GM12878 (cell line): Measurements from ENCODE around the gene NUDT6.

Experiments used
- CTCF ChIP-seq, 3 experiments: IDR thresholded peaks in 2 of 3; conservative IDR thresholded peaks in 1 of 3; 2 replicates each; pipeline ENCODE4 v1.5.1; 2011; ENCODE audit warnings: low read depth in 3 of 3, low read length in 3 of 3, mild to moderate bottlenecking in 3 of 3, control low read depth in 2 of 3, moderate library complexity in 2 of 3, inconsistent platforms in 1 of 3, mixed read lengths in 1 of 3; ENCODE audit not compliant: control insufficient read depth in 2 of 3, insufficient read depth in 1 of 3; ENCODE audit errors: extremely low read depth in 1 of 3
- EP300 ChIP-seq, 2 experiments: fragments of 150-350 bp in 1 of 2; IDR thresholded peaks; 2 replicates each; pipeline ENCODE4 v1.6.1; 2011 to 2012; ENCODE audit warnings: low read depth in 2 of 2, low read length in 2 of 2, borderline replicate concordance in 1 of 2, improper control_type of control experiment in 1 of 2, inconsistent platforms in 1 of 2; ENCODE audit not compliant: control insufficient read depth in 1 of 2
- MXI1 ChIP-seq: fragments of 150-350 bp; IDR thresholded peaks from 2 replicates; pipeline ENCODE4 v1.6.1; 2011; ENCODE audit warnings: low read depth, mild to moderate bottlenecking, inconsistent platforms, low read length, improper control_type of control experiment
- POLR2A ChIP-seq: IDR thresholded peaks from 2 replicates; pipeline ENCODE4 v1.6.1; 2011; ENCODE audit warnings: low read depth, mild to moderate bottlenecking, low read length
- POLR2AphosphoS2 ChIP-seq: IDR thresholded peaks from 2 replicates; pipeline ENCODE4 v1.6.1; 2011; ENCODE audit warnings: low read depth, mild to moderate bottlenecking, low read length, improper control_type of control experiment, moderate library complexity
- TARDBP ChIP-seq: IDR thresholded peaks from 2 replicates; pipeline ENCODE4 v1.6.1; 2016; ENCODE audit warnings: borderline replicate concordance
- ZZZ3 ChIP-seq: IDR thresholded peaks from 2 replicates; pipeline ENCODE4 v1.6.1; 2011; ENCODE audit warnings: low read depth; ENCODE audit not compliant: control insufficient read depth, insufficient read length
- TF ChIP-seq, protein P1 (sequence below): IDR thresholded peaks from 2 replicates; pipeline ENCODE4 v1.6.1; 2012; ENCODE audit warnings: mild to moderate bottlenecking, low read depth, low read length

GRCh38 chr4:122879001-122879400 is 43.4 kb downstream of the NUDT6 start:
- TF ChIP-seq POLR2A (no peak), POLR2AphosphoS2 (no peak), MXI1 (no peak), EP300 (IDR thresholded peaks at IDR 0.05; ENCODE audit: borderline replicate concordance in 1 of 2, control insufficient read depth in 1 of 2, low read depth in 2 of 2, low read length in 2 of 2) (no peak), TARDBP (no peak), CTCF (IDR thresholded peaks at IDR 0.05 in 2 of 3, conservative IDR thresholded peaks at IDR 0.05 in 1 of 3; ENCODE audit: control insufficient read depth in 2 of 3, extremely low read depth in 1 of 3, insufficient read depth in 1 of 3, low read depth in 3 of 3, low read length in 3 of 3) (no peak), ZZZ3 (no peak)
- TF ChIP-seq, protein P1, sequence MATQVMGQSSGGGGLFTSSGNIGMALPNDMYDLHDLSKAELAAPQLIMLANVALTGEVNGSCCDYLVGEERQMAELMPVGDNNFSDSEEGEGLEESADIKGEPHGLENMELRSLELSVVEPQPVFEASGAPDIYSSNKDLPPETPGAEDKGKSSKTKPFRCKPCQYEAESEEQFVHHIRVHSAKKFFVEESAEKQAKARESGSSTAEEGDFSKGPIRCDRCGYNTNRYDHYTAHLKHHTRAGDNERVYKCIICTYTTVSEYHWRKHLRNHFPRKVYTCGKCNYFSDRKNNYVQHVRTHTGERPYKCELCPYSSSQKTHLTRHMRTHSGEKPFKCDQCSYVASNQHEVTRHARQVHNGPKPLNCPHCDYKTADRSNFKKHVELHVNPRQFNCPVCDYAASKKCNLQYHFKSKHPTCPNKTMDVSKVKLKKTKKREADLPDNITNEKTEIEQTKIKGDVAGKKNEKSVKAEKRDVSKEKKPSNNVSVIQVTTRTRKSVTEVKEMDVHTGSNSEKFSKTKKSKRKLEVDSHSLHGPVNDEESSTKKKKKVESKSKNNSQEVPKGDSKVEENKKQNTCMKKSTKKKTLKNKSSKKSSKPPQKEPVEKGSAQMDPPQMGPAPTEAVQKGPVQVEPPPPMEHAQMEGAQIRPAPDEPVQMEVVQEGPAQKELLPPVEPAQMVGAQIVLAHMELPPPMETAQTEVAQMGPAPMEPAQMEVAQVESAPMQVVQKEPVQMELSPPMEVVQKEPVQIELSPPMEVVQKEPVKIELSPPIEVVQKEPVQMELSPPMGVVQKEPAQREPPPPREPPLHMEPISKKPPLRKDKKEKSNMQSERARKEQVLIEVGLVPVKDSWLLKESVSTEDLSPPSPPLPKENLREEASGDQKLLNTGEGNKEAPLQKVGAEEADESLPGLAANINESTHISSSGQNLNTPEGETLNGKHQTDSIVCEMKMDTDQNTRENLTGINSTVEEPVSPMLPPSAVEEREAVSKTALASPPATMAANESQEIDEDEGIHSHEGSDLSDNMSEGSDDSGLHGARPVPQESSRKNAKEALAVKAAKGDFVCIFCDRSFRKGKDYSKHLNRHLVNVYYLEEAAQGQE, result no peak
